Limb (tissue), 2 donors: Measurements from ENCODE around the gene ERG.

Source experiments
- DNase-seq, 2 donors: peaks; one replicate each; pipeline ENCODE4 v3.0.0-alpha.2; 2016; ENCODE audit errors: extremely low spot score in 2 of 2

ERG gene

GRCh38 chr21:38474796-38475195 is 23.5 kb downstream of the ERG start:
- no peak for DNase-seq

- no peak for DNase-seq
Observed at GRCh38 chr21:38474124-38474523, 24.2 kb downstream of the ERG start.

GRCh38 chr21:38472412-38473108 is 25.7 kb downstream of the ERG start:
- no peak for DNase-seq

- no peak for DNase-seq
Observed at GRCh38 chr21:38471766-38472165, 26.5 kb downstream of the ERG start.

- DNase-seq, result no peak
Observed at GRCh38 chr21:38470755-38471154, 27.5 kb downstream of the ERG start.

- DNase-seq, result no peak
Observed at GRCh38 chr21:38469642-38470041, 28.6 kb downstream of the ERG start.

GRCh38 chr21:38468989-38469388 is 29.3 kb downstream of the ERG start:
- no peak for DNase-seq

- DNase-seq, result no peak
Observed at GRCh38 chr21:38467911-38468310, 30.4 kb downstream of the ERG start.

- DNase-seq, result no peak
Observed at GRCh38 chr21:38467374-38467773, 30.9 kb downstream of the ERG start.

GRCh38 chr21:38460171-38460742 is 38.0 kb downstream of the ERG start:
- no peak for DNase-seq

- DNase-seq, result no peak
Observed at GRCh38 chr21:38459490-38459889, 38.8 kb downstream of the ERG start.

GRCh38 chr21:38455403-38455802 is 42.9 kb downstream of the ERG start:
- DNase-seq, result no peak

GRCh38 chr21:38454702-38455101 is 43.6 kb downstream of the ERG start:
- DNase-seq, result no peak

GRCh38 chr21:38454161-38454560 is 44.1 kb downstream of the ERG start:
- DNase-seq, result no peak

- peak in 1 of 2 donors; percentile 28 for DNase-seq
Observed at GRCh38 chr21:38448671-38449385, 49.4 kb downstream of the ERG start.

- DNase-seq, result no peak
Observed at GRCh38 chr21:38447611-38448010, 50.7 kb downstream of the ERG start.

GRCh38 chr21:38444691-38445090 is 53.6 kb downstream of the ERG start:
- no peak for DNase-seq

- no peak for DNase-seq
Observed at GRCh38 chr21:38443110-38443509, 55.2 kb downstream of the ERG start.

GRCh38 chr21:38441153-38441552 is 57.1 kb downstream of the ERG start:
- DNase-seq, result no peak

- no peak for DNase-seq
Observed at GRCh38 chr21:38440746-38441145, 57.5 kb downstream of the ERG start.

GRCh38 chr21:38439957-38440356 is 58.3 kb downstream of the ERG start:
- no peak for DNase-seq

- no peak for DNase-seq
Observed at GRCh38 chr21:38439426-38439825, 58.9 kb downstream of the ERG start.

- peak in 1 of 2 donors; percentile 58 for DNase-seq
Observed at GRCh38 chr21:38438462-38438893, 59.8 kb downstream of the ERG start.
